Measurements from ENCODE around the gene SEPTIN11. TPM values are rescaled to one million over a fixed set of nuclear protein-coding genes. Genes with fewer than 3 reads are reported as not detected.

The SEPTIN11 gene
- total and polyA plus RNA-seq, 4 donors = 20.4 to 126 (median 64.4) TPM

GRCh38 chr4:76982638-76983584 is 33.4 kb downstream of the SEPTIN11 start:
- ATAC-seq (ENCODE audit: insufficient read depth, low FRiP score) = no peak
- DNase-seq = no peak
- H3K27ac ChIP-seq (ENCODE audit: low read depth in 1 of 2, low read length in 1 of 2) = no peak overlapping the region
- H3K4me3 ChIP-seq = no peak overlapping the region
- no peaks in the 10 kb centered on the region for H3K9me3 ChIP-seq (ENCODE audit: control insufficient read depth in 4 of 4, insufficient read depth in 3 of 4, low read length in 3 of 4)
- H3K4me1 ChIP-seq (ENCODE audit: control insufficient read depth in 5 of 5, insufficient read depth in 5 of 5, low read length in 5 of 5) = peaks cover 5 to 70% (median 18%) of the 10 kb centered on the region in 5 donors
- H3K36me3 ChIP-seq (ENCODE audit: control insufficient read depth in 4 of 4, insufficient read depth in 4 of 4, low read length in 4 of 4) = no peaks in the 10 kb centered on the region
- no peaks in the 10 kb centered on the region for H3K27me3 ChIP-seq (ENCODE audit: control insufficient read depth in 3 of 3, insufficient read depth in 3 of 3, low read length in 2 of 3)
- TF ChIP-seq CTCF (IDR thresholded peaks at IDR 0.05; ENCODE audit: control extremely low read depth, extremely low read depth) = no peak
- WGBS, 2 donors = 81 to 83% methylated on average over 7 of the region's 7 CpGs
- no peak overlapping the region for H3K9ac ChIP-seq (ENCODE audit: insufficient read depth in 1 of 2, low read length in 2 of 2)

GRCh38 chr4:76984127-76984526 is 34.6 kb downstream of the SEPTIN11 start:
- peak in 2 of 3 donors; percentile 68 for DNase-seq

GRCh38 chr4:76984788-76985211 is 35.2 kb downstream of the SEPTIN11 start:
- peak overlapping the region in 1 of 2 donors; percentile 30 for H3K9ac ChIP-seq (ENCODE audit: insufficient read depth in 1 of 2, low read length in 2 of 2)
- H3K27ac ChIP-seq (ENCODE audit: low read depth in 1 of 2, low read length in 1 of 2) = peak overlapping the region in 1 of 2 donors; percentile 41
- DNase-seq (peak; percentile 85 to 97 (median 96)), ATAC-seq (ENCODE audit: insufficient read depth, low FRiP score) (peak; percentile 62)
- 57 to 67% methylated on average over 7 of the region's 7 CpGs for WGBS, 2 donors
- H3K36me3 ChIP-seq (ENCODE audit: control insufficient read depth in 4 of 4, insufficient read depth in 4 of 4, low read length in 4 of 4) = no peaks in the 10 kb centered on the region
- peaks cover 2 to 79% (median 20%) of the 10 kb centered on the region in 5 donors for H3K4me1 ChIP-seq (ENCODE audit: control insufficient read depth in 5 of 5, insufficient read depth in 5 of 5, low read length in 5 of 5)
- H3K27me3 ChIP-seq (ENCODE audit: control insufficient read depth in 3 of 3, insufficient read depth in 3 of 3, low read length in 2 of 3) = no peaks in the 10 kb centered on the region
- H3K9me3 ChIP-seq (ENCODE audit: control insufficient read depth in 4 of 4, insufficient read depth in 3 of 4, low read length in 3 of 4) = no peaks in the 10 kb centered on the region
- no peak overlapping the region for H3K4me3 ChIP-seq
- no peak for TF ChIP-seq CTCF (IDR thresholded peaks at IDR 0.05; ENCODE audit: control extremely low read depth, extremely low read depth)

More at GRCh38 chr4:76984127-76984526, 34.6 kb downstream of the SEPTIN11 start:
- no peaks in the 10 kb centered on the region for H3K36me3 ChIP-seq (ENCODE audit: control insufficient read depth in 4 of 4, insufficient read depth in 4 of 4, low read length in 4 of 4)
- WGBS, 2 donors = 15 to 25% methylated on average over 3 of the region's 3 CpGs
- H3K9ac ChIP-seq (ENCODE audit: insufficient read depth in 1 of 2, low read length in 2 of 2) = no peak overlapping the region
- no peak for TF ChIP-seq CTCF (IDR thresholded peaks at IDR 0.05; ENCODE audit: control extremely low read depth, extremely low read depth)
- no peaks in the 10 kb centered on the region for H3K9me3 ChIP-seq (ENCODE audit: control insufficient read depth in 4 of 4, insufficient read depth in 3 of 4, low read length in 3 of 4)
- H3K27ac ChIP-seq (ENCODE audit: low read depth in 1 of 2, low read length in 1 of 2) = peak overlapping the region in 1 of 2 donors; percentile 41
- H3K4me3 ChIP-seq = no peak overlapping the region
- no peaks in the 10 kb centered on the region for H3K27me3 ChIP-seq (ENCODE audit: control insufficient read depth in 3 of 3, insufficient read depth in 3 of 3, low read length in 2 of 3)
- H3K4me1 ChIP-seq (ENCODE audit: control insufficient read depth in 5 of 5, insufficient read depth in 5 of 5, low read length in 5 of 5) = peaks cover 2 to 79% (median 20%) of the 10 kb centered on the region in 5 donors
- ATAC-seq (ENCODE audit: insufficient read depth, low FRiP score) = no peak

Measured in lung (tissue), 12 donors.